Smooth muscle cell (in vitro differentiated cells): ENCODE results near the gene CALML6. TPM values are rescaled to one million over a fixed set of nuclear protein-coding genes. Genes with fewer than 3 reads are reported as not detected.

Experiments used
- DNase-seq: peaks from one replicate; lab custom pipeline; 2025; ENCODE audit not compliant: unreplicated experiment; lab: John Stamatoyannopoulos, UW
- H2AFZ ChIP-seq: fragments of 200-600 bp; sonication (generic); 2 replicates; pipeline ENCODE4 v1.6.0; 2016; ENCODE audit warnings: antibody characterized with exemption, low read depth, mild to moderate bottlenecking
- H3F3A ChIP-seq: fragments of 200-600 bp; sonication (generic); 2 replicates; pipeline ENCODE4 v1.6.0; 2017; ENCODE audit warnings: antibody characterized with exemption, low read depth
- H3K27ac ChIP-seq: fragments of 200-600 bp; sonication (generic); 2 replicates; pipeline ENCODE4 v1.5.1; 2016; ENCODE audit warnings: low read depth, mild to moderate bottlenecking
- H3K27me3 ChIP-seq: fragments of 200-600 bp; sonication (generic); 2 replicates; pipeline ENCODE4 v1.6.1; 2016; ENCODE audit warnings: low read depth, mild to moderate bottlenecking
- H3K36me3 ChIP-seq: fragments of 200-600 bp; sonication (generic); 2 replicates; pipeline ENCODE4 v1.5.1; 2016; ENCODE audit warnings: low read depth
- H3K4me1 ChIP-seq: fragments of 200-600 bp; sonication (generic); 2 replicates; pipeline ENCODE4 v1.5.1; 2016; ENCODE audit warnings: low read depth
- H3K4me2 ChIP-seq: fragments of 200-600 bp; sonication (generic); 2 replicates; pipeline ENCODE4 v1.6.0; 2016; ENCODE audit warnings: mild to moderate bottlenecking
- H3K4me3 ChIP-seq: fragments of 200-600 bp; sonication (generic); 2 replicates; pipeline ENCODE4 v1.5.1; 2016; ENCODE audit warnings: mild to moderate bottlenecking
- H3K79me2 ChIP-seq: fragments of 200-600 bp; sonication (generic); 2 replicates; pipeline ENCODE4 v1.6.0; 2016; ENCODE audit warnings: low read depth, mild to moderate bottlenecking
- H3K9ac ChIP-seq: fragments of 200-600 bp; sonication (generic); 2 replicates; pipeline ENCODE4 v1.6.0; 2016; ENCODE audit warnings: low read depth
- H3K9me3 ChIP-seq: fragments of 200-600 bp; sonication (generic); replicated peaks from 2 replicates; pipeline ENCODE4 v1.5.1; 2016; ENCODE audit warnings: low read depth
- H4K20me1 ChIP-seq: fragments of 200-600 bp; sonication (generic); 2 replicates; pipeline ENCODE4 v1.6.0; 2016; ENCODE audit warnings: low read depth
- CTCF ChIP-seq: fragments of 200-600 bp; sonication (generic); IDR thresholded peaks from 2 replicates; pipeline ENCODE4 v1.5.1; 2017; ENCODE audit warnings: borderline replicate concordance, mild to moderate bottlenecking, antibody characterized with exemption; ENCODE audit not compliant: insufficient read depth, poor library complexity, severe bottlenecking
- WGBS: methylation state at CpG from one replicate; pipeline ENCODE4 v1.1.7; 2016; ENCODE audit warnings: low lambda C conversion rate; 5-methylcytosine and 5-hydroxymethylcytosine counted together
- polyA plus RNA-seq: library from polyadenylated mRNA; unstranded; fragments of >200 nt; fragmentation: Nextera tagmentation; extraction: Ambion mirVana; gene quantifications from 2 replicates; pipeline ENCODE4 v1.2.1, GENCODE V29; 2016
- total RNA-seq: library from RNA; depleted of rRNA; stranded (reverse); fragments of >200 nt; gene quantifications from 2 replicates; pipeline ENCODE4 v1.2.3, GENCODE V29; 2014

CALML6 gene
- total and polyA plus RNA-seq, 2 experiments from 2014 or later = 0.18 to 1.3 TPM

- Histone ChIP-seq H3K79me2 (peaks cover 8% of the 10 kb centered on the region), H4K20me1 (no peaks in the 10 kb centered on the region), H3K36me3 (no peaks in the 10 kb centered on the region), H3K9me3 (no peaks in the 10 kb centered on the region), H3K4me3 (peak overlapping the region; percentile 86), H3K4me2 (peak overlapping the region; percentile 83), H3K4me1 (peaks cover 8% of the 10 kb centered on the region), H3F3A (no peaks in the 10 kb centered on the region), H3K27me3 (no peaks in the 10 kb centered on the region), H3K9ac (peak overlapping the region; percentile 44), H3K27ac (peak overlapping the region; percentile 65), H2AFZ (no peak overlapping the region)
- WGBS = 66% methylated on average over 6 of the region's 6 CpGs
- TF ChIP-seq CTCF = no peak
- DNase-seq = no peak
Observed at GRCh38 chr1:1910033-1910465, 5.0 kb upstream of the CALML6 start.

- WGBS = 98% methylated on average over 22 of the region's 22 CpGs
- no peak overlapping the region for H3K27ac ChIP-seq
- no peak for TF ChIP-seq CTCF
- no peaks in the 10 kb centered on the region for H4K20me1 ChIP-seq
- H2AFZ ChIP-seq = no peak overlapping the region
- no peaks in the 10 kb centered on the region for H3F3A ChIP-seq
- H3K9ac ChIP-seq = no peak overlapping the region
- peaks cover 8% of the 10 kb centered on the region for H3K4me1 ChIP-seq
- peaks cover 8% of the 10 kb centered on the region for H3K79me2 ChIP-seq
- H3K9me3 ChIP-seq = no peaks in the 10 kb centered on the region
- no peaks in the 10 kb centered on the region for H3K27me3 ChIP-seq
- no peak overlapping the region for H3K4me2 ChIP-seq
- H3K36me3 ChIP-seq = no peaks in the 10 kb centered on the region
- DNase-seq = no peak
- no peak overlapping the region for H3K4me3 ChIP-seq
Observed at GRCh38 chr1:1910651-1911331, 4.3 kb upstream of the CALML6 start.

- no peak for TF ChIP-seq CTCF
- H3K27ac ChIP-seq = no peak overlapping the region
- no peak overlapping the region for H3K4me2 ChIP-seq
- H3K36me3 ChIP-seq = no peaks in the 10 kb centered on the region
- no peak for DNase-seq
- no peak overlapping the region for H2AFZ ChIP-seq
- H3K4me3 ChIP-seq = no peak overlapping the region
- H3K9me3 ChIP-seq = no peaks in the 10 kb centered on the region
- no peak overlapping the region for H3K9ac ChIP-seq
- H4K20me1 ChIP-seq = no peaks in the 10 kb centered on the region
- H3K79me2 ChIP-seq = peaks cover 8% of the 10 kb centered on the region
- peaks cover 8% of the 10 kb centered on the region for H3K4me1 ChIP-seq
- no peaks in the 10 kb centered on the region for H3K27me3 ChIP-seq
- WGBS = 94% methylated on average over 13 of the region's 13 CpGs
- H3F3A ChIP-seq = no peaks in the 10 kb centered on the region
Observed at GRCh38 chr1:1911350-1912041, 3.6 kb upstream of the CALML6 start.
